ENCODE measurements around the gene LCE4A. TPM values are rescaled to one million over a fixed set of nuclear protein-coding genes. Genes with fewer than 3 reads are reported as not detected.

LCE4A gene
- total and polyA plus RNA-seq, 9 of the 15 experiments (the other 6 are each of a cell fraction or from before 2014, with no cell fraction given): not detected

- whole genome bisulfite sequencing (ENCODE audit: insufficient coverage, low coverage, missing lambda C conversion rate): 0% methylated on average over 1 of the region's 1 CpG
- Histone ChIP-seq H3K27ac (ENCODE audit: extremely low read depth, low read depth, low read length) (no peak overlapping the region), H3K4me2 (ENCODE audit: insufficient read depth, low read length) (no peak overlapping the region), H3K4me1 (replicated peaks in 1 of 2; ENCODE audit: control insufficient read depth in 2 of 2, insufficient read depth in 2 of 2, low read length in 2 of 2) (no peaks in the 10 kb centered on the region), H3K9me1 (ENCODE audit: control insufficient read depth, insufficient read depth, low read length) (no peaks in the 10 kb centered on the region), H4K20me1 (replicated peaks; ENCODE audit: control insufficient read depth, insufficient read depth, low read length) (peaks cover 6% of the 10 kb centered on the region; the same call in 1 of the 2 replicates), H3K9ac (ENCODE audit: insufficient read depth in 1 of 2, low read depth in 2 of 2, low read length in 2 of 2) (no peak overlapping the region), H3K9me3 (replicated peaks; ENCODE audit: control insufficient read depth, insufficient read depth, low read depth, low read length) (no peaks in the 10 kb centered on the region), H3K27me3 (ENCODE audit: control insufficient read depth in 2 of 2, insufficient read depth in 2 of 2, low read length in 2 of 2) (no peaks in the 10 kb centered on the region), H3K79me2 (ENCODE audit: control insufficient read depth, insufficient read depth, low read length) (no peaks in the 10 kb centered on the region), H2AFZ (ENCODE audit: low read depth, low read length) (no peak overlapping the region), H3K36me3 (ENCODE audit: control insufficient read depth, insufficient read depth, low read length) (no peaks in the 10 kb centered on the region), H3K4me3 (no peak overlapping the region)
- ATAC-seq: no peak
- no peak for DNase-seq (ENCODE audit: extremely low read depth in 1 of 4, low spot score in 3 of 4)
- no TSS peak for BruUV-seq (replicated peaks)
- no peak for TF ChIP-seq RUNX1 (IDR thresholded peaks at IDR 0.05; ENCODE audit: low read depth)
- POLR2A ChIA-PET: interaction anchor here (1.1 kb wide), 1 partner anchor 8 kb away, joined by 3 read pairs; no protein-coding TSS in a partner anchor
- CTCF ChIA-PET (ENCODE audit: low intra/inter-chr PET ratio): no interaction called here
- intact Hi-C loops (cut with micrococcal nuclease): no loop called here
- in situ Hi-C loops (cut with MboI): no loop called here
- no peak for FAIRE-seq
Observed at GRCh38 chr1:152728986-152729385, 21.0 kb downstream of the LCE4A start.

GRCh38 chr1:152735648-152736047 is 27.7 kb downstream of the LCE4A start:
- DNase-seq (ENCODE audit: extremely low read depth in 1 of 4, low spot score in 3 of 4) (peak; percentile 14 to 22 (median 20)), ATAC-seq (0 out of 3 replicates have a peak, but pooled peaks have one; percentile 39), FAIRE-seq (no peak)
- no peaks in the 10 kb centered on the region for H4K20me1 ChIP-seq (replicated peaks; ENCODE audit: control insufficient read depth, insufficient read depth, low read length)
- no peaks in the 10 kb centered on the region for H3K36me3 ChIP-seq (ENCODE audit: control insufficient read depth, insufficient read depth, low read length)
- no peaks in the 10 kb centered on the region for H3K9me3 ChIP-seq (replicated peaks; ENCODE audit: control insufficient read depth, insufficient read depth, low read depth, low read length)
- H3K79me2 ChIP-seq (ENCODE audit: control insufficient read depth, insufficient read depth, low read length): no peaks in the 10 kb centered on the region
- H3K9me1 ChIP-seq (ENCODE audit: control insufficient read depth, insufficient read depth, low read length): no peaks in the 10 kb centered on the region
- H3K4me2 ChIP-seq (ENCODE audit: insufficient read depth, low read length): no peak overlapping the region
- H3K4me1 ChIP-seq (replicated peaks in 1 of 2; ENCODE audit: control insufficient read depth in 2 of 2, insufficient read depth in 2 of 2, low read length in 2 of 2): no peaks in the 10 kb centered on the region
- H3K27ac ChIP-seq (ENCODE audit: extremely low read depth, low read depth, low read length): no peak overlapping the region
- no TSS peak for BruUV-seq (replicated peaks)
- no peak overlapping the region for H2AFZ ChIP-seq (ENCODE audit: low read depth, low read length)
- 0% methylated on average over 1 of the region's 1 CpG for WGBS (ENCODE audit: insufficient coverage, low coverage, missing lambda C conversion rate)
- TF ChIP-seq POLR3A (IDR thresholded peaks at IDR 0.05; ENCODE audit: borderline replicate concordance, extremely low read depth, insufficient read depth, insufficient read length) (no peak), KDM5B (IDR thresholded peaks at IDR 0.05; ENCODE audit: insufficient replicate concordance, low read depth, low read length) (no peak), MCM2 (IDR thresholded peaks at IDR 0.05; ENCODE audit: low read depth) (no peak), CTCF (IDR thresholded peaks at IDR 0.05 in 2 of 3, conservative IDR thresholded peaks at IDR 0.05 in 1 of 3; ENCODE audit: insufficient read depth in 2 of 3, low read depth in 1 of 3, low read length in 3 of 3) (peak; percentile 42 to 49 (median 44))
- no peak overlapping the region for H3K9ac ChIP-seq (ENCODE audit: insufficient read depth in 1 of 2, low read depth in 2 of 2, low read length in 2 of 2)
- intact Hi-C loops (cut with micrococcal nuclease) (no loop called here), in situ Hi-C loops (cut with MboI) (no loop called here)
- H3K27me3 ChIP-seq (ENCODE audit: control insufficient read depth in 2 of 2, insufficient read depth in 2 of 2, low read length in 2 of 2): no peaks in the 10 kb centered on the region
- POLR2A ChIA-PET: no interaction called here
- CTCF ChIA-PET (ENCODE audit: low intra/inter-chr PET ratio): no interaction called here
- H3K4me3 ChIP-seq: no peak overlapping the region

Measured in K562 (cell line).